ENCODE data around the gene IPMK. TPM values are rescaled to one million over a fixed set of nuclear protein-coding genes. Genes with fewer than 3 reads are reported as not detected.

Gene IPMK
- total and polyA plus RNA-seq, 2 experiments from 2014 or later, result 5.5 to 17.8 TPM

- Mint-ChIP-seq H3K36me3 (ENCODE audit: low read depth) (peaks cover 6% of the 10 kb centered on the region; the same call in 1 of the 3 replicates), H3K27me3 (ENCODE audit: insufficient read depth, low read depth, poor library complexity) (peaks cover 7% of the 10 kb centered on the region), H3K9me3 (peaks cover 3% of the 10 kb centered on the region; the same call in 2 of the 3 replicates), H3K4me3 (peak overlapping the region; percentile 97), H3K4me1 (peaks cover 35% of the 10 kb centered on the region), H3K27ac (peak overlapping the region; percentile 75; the same call in 1 of the 2 replicates)
- ATAC-seq, result no peak
- H3K4me1 ChIP-seq (ENCODE audit: insufficient read depth), result peaks cover 31% of the 10 kb centered on the region
- H3F3A ChIP-seq (replicated peaks; ENCODE audit: low read depth), result no peaks in the 10 kb centered on the region; the same call in 1 of the 2 replicates
- TF ChIP-seq EZH2phosphoT487 (IDR thresholded peaks at IDR 0.05; ENCODE audit: unreplicated experiment) (no peak), JUNB (IDR thresholded peaks at IDR 0.05; ENCODE audit: unreplicated experiment) (no peak), STAT1 (IDR thresholded peaks at IDR 0.05; ENCODE audit: unreplicated experiment) (no peak)
- no peak overlapping the region for H2AFZ ChIP-seq
- DNase-seq (ENCODE audit: low spot score), result no peak
- no peaks in the 10 kb centered on the region for H4K20me1 ChIP-seq (replicated peaks; ENCODE audit: insufficient read depth)
- H3K27ac ChIP-seq (ENCODE audit: low read depth), result no peak overlapping the region
- peak overlapping the region; percentile 85 for H3K4me2 ChIP-seq
- peaks cover 74% of the 10 kb centered on the region for H3K79me2 ChIP-seq (replicated peaks; ENCODE audit: insufficient read depth)
- no peaks in the 10 kb centered on the region for H3K27me3 ChIP-seq (ENCODE audit: insufficient read depth)
- H3K9me2 ChIP-seq (ENCODE audit: insufficient read depth), result no peaks in the 10 kb centered on the region
- H3K4me3 ChIP-seq, result peak overlapping the region; percentile 80
- H3K36me3 ChIP-seq (ENCODE audit: insufficient read depth), result no peaks in the 10 kb centered on the region
Observed at GRCh38 chr10:58266003-58266825, 1.5 kb downstream of the IPMK start.

DNA sequence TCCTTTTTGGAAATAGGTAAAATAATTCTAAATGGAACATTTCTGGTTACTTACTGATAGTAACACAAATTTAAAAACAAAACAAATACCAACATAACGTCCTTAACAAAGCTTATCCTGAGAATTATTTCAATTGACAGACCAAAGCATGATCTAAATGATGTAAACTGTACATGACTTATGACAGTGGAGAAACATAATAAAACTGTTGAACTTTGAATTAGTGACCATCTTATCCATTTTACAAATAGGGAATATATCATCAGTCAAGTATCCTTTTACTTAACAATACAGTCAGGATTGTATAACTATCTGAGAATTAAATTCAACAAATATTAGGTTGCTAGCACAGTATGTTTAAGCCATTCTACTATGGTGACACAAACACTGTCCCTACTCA is 2.4 kb downstream of the IPMK start:
- Histone ChIP-seq H3K9me2 (ENCODE audit: insufficient read depth) (no peaks in the 10 kb centered on the region), H3K79me2 (replicated peaks; ENCODE audit: insufficient read depth) (peaks cover 74% of the 10 kb centered on the region), H3K4me3 (peak overlapping the region; percentile 80), H4K20me1 (replicated peaks; ENCODE audit: insufficient read depth) (no peaks in the 10 kb centered on the region), H2AFZ (no peak overlapping the region), H3F3A (replicated peaks; ENCODE audit: low read depth) (no peaks in the 10 kb centered on the region; the same call in 1 of the 2 replicates), H3K27me3 (ENCODE audit: insufficient read depth) (no peaks in the 10 kb centered on the region), H3K27ac (ENCODE audit: low read depth) (no peak overlapping the region), H3K4me1 (ENCODE audit: insufficient read depth) (peaks cover 28% of the 10 kb centered on the region), H3K4me2 (peak overlapping the region; percentile 85), H3K36me3 (ENCODE audit: insufficient read depth) (no peaks in the 10 kb centered on the region)
- Mint-ChIP-seq H3K4me3 (peak overlapping the region; percentile 46), H3K9me3 (peaks cover 3% of the 10 kb centered on the region; the same call in 1 of the 3 replicates), H3K4me1 (peaks cover 31% of the 10 kb centered on the region; the same call in 2 of the 3 replicates), H3K27me3 (ENCODE audit: insufficient read depth, low read depth, poor library complexity) (peaks cover 7% of the 10 kb centered on the region), H3K27ac (no peak overlapping the region), H3K36me3 (ENCODE audit: low read depth) (no peaks in the 10 kb centered on the region)
- DNase-seq (ENCODE audit: low spot score), result no peak
- ATAC-seq, result no peak
- TF ChIP-seq, protein P1, sequence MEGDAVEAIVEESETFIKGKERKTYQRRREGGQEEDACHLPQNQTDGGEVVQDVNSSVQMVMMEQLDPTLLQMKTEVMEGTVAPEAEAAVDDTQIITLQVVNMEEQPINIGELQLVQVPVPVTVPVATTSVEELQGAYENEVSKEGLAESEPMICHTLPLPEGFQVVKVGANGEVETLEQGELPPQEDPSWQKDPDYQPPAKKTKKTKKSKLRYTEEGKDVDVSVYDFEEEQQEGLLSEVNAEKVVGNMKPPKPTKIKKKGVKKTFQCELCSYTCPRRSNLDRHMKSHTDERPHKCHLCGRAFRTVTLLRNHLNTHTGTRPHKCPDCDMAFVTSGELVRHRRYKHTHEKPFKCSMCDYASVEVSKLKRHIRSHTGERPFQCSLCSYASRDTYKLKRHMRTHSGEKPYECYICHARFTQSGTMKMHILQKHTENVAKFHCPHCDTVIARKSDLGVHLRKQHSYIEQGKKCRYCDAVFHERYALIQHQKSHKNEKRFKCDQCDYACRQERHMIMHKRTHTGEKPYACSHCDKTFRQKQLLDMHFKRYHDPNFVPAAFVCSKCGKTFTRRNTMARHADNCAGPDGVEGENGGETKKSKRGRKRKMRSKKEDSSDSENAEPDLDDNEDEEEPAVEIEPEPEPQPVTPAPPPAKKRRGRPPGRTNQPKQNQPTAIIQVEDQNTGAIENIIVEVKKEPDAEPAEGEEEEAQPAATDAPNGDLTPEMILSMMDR (conservative IDR thresholded peaks at IDR 0.05; ENCODE audit: low read depth in 2 of 2), result no peak
- TF ChIP-seq EZH2phosphoT487 (IDR thresholded peaks at IDR 0.05; ENCODE audit: unreplicated experiment) (no peak), NANOG (IDR thresholded peaks at IDR 0.05; ENCODE audit: borderline replicate concordance) (no peak), JUNB (IDR thresholded peaks at IDR 0.05; ENCODE audit: unreplicated experiment) (no peak), ZNF331 (CRISPR knock-in tag; IDR thresholded peaks at IDR 0.05; ENCODE audit: low read depth) (no peak), CREB1 (CRISPR knock-in tag; IDR thresholded peaks at IDR 0.05; ENCODE audit: low read depth) (no peak), POLR2AphosphoS5 (IDR thresholded peaks at IDR 0.05; ENCODE audit: low read depth) (no peak), EZH2 (IDR thresholded peaks at IDR 0.05; ENCODE audit: low read depth, unreplicated experiment) (no peak), STAT1 (IDR thresholded peaks at IDR 0.05; ENCODE audit: unreplicated experiment) (no peak)
- TF ChIP-seq, protein P2, sequence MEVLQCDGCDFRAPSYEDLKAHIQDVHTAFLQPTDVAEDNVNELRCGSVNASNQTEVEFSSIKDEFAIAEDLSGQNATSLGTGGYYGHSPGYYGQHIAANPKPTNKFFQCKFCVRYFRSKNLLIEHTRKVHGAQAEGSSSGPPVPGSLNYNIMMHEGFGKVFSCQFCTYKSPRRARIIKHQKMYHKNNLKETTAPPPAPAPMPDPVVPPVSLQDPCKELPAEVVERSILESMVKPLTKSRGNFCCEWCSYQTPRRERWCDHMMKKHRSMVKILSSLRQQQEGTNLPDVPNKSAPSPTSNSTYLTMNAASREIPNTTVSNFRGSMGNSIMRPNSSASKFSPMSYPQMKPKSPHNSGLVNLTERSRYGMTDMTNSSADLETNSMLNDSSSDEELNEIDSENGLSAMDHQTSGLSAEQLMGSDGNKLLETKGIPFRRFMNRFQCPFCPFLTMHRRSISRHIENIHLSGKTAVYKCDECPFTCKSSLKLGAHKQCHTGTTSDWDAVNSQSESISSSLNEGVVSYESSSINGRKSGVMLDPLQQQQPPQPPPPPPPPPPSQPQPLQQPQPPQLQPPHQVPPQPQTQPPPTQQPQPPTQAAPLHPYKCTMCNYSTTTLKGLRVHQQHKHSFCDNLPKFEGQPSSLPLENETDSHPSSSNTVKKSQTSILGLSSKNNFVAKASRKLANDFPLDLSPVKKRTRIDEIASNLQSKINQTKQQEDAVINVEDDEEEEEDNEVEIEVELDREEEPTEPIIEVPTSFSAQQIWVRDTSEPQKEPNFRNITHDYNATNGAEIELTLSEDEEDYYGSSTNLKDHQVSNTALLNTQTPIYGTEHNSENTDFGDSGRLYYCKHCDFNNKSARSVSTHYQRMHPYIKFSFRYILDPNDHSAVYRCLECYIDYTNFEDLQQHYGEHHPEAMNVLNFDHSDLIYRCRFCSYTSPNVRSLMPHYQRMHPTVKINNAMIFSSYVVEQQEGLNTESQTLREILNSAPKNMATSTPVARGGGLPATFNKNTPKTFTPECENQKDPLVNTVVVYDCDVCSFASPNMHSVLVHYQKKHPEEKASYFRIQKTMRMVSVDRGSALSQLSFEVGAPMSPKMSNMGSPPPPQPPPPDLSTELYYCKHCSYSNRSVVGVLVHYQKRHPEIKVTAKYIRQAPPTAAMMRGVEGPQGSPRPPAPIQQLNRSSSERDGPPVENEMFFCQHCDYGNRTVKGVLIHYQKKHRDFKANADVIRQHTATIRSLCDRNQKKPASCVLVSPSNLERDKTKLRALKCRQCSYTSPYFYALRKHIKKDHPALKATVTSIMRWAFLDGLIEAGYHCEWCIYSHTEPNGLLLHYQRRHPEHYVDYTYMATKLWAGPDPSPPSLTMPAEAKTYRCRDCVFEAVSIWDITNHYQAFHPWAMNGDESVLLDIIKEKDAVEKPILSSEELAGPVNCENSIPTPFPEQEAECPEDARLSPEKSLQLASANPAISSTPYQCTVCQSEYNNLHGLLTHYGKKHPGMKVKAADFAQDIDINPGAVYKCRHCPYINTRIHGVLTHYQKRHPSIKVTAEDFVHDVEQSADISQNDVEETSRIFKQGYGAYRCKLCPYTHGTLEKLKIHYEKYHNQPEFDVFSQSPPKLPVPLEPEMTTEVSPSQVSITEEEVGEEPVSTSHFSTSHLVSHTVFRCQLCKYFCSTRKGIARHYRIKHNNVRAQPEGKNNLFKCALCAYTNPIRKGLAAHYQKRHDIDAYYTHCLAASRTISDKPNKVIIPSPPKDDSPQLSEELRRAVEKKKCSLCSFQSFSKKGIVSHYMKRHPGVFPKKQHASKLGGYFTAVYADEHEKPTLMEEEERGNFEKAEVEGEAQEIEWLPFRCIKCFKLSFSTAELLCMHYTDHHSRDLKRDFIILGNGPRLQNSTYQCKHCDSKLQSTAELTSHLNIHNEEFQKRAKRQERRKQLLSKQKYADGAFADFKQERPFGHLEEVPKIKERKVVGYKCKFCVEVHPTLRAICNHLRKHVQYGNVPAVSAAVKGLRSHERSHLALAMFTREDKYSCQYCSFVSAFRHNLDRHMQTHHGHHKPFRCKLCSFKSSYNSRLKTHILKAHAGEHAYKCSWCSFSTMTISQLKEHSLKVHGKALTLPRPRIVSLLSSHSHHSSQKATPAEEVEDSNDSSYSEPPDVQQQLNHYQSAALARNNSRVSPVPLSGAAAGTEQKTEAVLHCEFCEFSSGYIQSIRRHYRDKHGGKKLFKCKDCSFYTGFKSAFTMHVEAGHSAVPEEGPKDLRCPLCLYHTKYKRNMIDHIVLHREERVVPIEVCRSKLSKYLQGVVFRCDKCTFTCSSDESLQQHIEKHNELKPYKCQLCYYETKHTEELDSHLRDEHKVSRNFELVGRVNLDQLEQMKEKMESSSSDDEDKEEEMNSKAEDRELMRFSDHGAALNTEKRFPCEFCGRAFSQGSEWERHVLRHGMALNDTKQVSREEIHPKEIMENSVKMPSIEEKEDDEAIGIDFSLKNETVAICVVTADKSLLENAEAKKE (CRISPR knock-in tag; IDR thresholded peaks at IDR 0.05), result no peak

Measured in GM23338 (cell line).